ENCODE data around the gene CACHD1.

Gene CACHD1

DNA sequence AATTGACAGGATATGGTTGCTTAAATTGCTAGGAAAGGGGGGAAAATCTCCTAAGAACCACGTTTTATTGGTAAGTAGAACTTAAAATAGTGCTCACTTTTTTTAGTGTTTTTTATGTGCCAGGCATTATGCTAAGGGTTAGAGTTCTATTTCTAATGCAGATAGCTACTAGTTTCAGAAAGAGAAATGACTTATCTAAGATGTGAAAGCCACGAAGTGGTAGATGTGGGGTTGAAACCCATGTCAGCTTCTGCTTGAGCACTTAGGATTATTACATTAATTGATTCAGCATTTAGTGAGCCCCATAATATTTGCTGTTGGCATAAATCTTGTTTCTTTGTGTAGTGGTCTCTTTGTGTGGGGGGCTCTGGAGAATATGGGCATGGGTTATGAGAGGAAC, 24.7 kb downstream of the CACHD1 start:
- H4K20me1 ChIP-seq (ENCODE audit: low read depth, low read length), result no peaks in the 10 kb centered on the region
- H3K9me2 ChIP-seq (replicated peaks; ENCODE audit: insufficient read depth, low read length), result no peaks in the 10 kb centered on the region
- no peaks in the 10 kb centered on the region for H3K79me2 ChIP-seq (ENCODE audit: insufficient read depth, low read length)
- no peaks in the 10 kb centered on the region for H3K9me3 ChIP-seq (ENCODE audit: insufficient read depth, low read length)
- no peaks in the 10 kb centered on the region for H3K36me3 ChIP-seq (ENCODE audit: low read length)
- H3F3A ChIP-seq (ENCODE audit: insufficient read depth), result no peaks in the 10 kb centered on the region
- no peak overlapping the region for H3K9ac ChIP-seq (ENCODE audit: low read length)
- no peak overlapping the region for H3K27ac ChIP-seq (ENCODE audit: low read depth, low read length)
- no peak overlapping the region for H3K4me3 ChIP-seq (ENCODE audit: insufficient read depth, low read length, poor library complexity, severe bottlenecking)
- TF ChIP-seq EZH2phosphoT487 (conservative IDR thresholded peaks at IDR 0.05; ENCODE audit: low read length), result no peak
- TF ChIP-seq, protein P1, sequence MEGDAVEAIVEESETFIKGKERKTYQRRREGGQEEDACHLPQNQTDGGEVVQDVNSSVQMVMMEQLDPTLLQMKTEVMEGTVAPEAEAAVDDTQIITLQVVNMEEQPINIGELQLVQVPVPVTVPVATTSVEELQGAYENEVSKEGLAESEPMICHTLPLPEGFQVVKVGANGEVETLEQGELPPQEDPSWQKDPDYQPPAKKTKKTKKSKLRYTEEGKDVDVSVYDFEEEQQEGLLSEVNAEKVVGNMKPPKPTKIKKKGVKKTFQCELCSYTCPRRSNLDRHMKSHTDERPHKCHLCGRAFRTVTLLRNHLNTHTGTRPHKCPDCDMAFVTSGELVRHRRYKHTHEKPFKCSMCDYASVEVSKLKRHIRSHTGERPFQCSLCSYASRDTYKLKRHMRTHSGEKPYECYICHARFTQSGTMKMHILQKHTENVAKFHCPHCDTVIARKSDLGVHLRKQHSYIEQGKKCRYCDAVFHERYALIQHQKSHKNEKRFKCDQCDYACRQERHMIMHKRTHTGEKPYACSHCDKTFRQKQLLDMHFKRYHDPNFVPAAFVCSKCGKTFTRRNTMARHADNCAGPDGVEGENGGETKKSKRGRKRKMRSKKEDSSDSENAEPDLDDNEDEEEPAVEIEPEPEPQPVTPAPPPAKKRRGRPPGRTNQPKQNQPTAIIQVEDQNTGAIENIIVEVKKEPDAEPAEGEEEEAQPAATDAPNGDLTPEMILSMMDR (IDR thresholded peaks at IDR 0.05; ENCODE audit: insufficient read depth, low read length, poor library complexity, severe bottlenecking), result no peak
- no peak overlapping the region for H3K4me2 ChIP-seq (ENCODE audit: low read depth, low read length, poor library complexity, severe bottlenecking)
- H3K27me3 ChIP-seq (ENCODE audit: low read length), result no peaks in the 10 kb centered on the region
- H2AFZ ChIP-seq (ENCODE audit: low read depth, low read length, severe bottlenecking), result no peak overlapping the region

DNA sequence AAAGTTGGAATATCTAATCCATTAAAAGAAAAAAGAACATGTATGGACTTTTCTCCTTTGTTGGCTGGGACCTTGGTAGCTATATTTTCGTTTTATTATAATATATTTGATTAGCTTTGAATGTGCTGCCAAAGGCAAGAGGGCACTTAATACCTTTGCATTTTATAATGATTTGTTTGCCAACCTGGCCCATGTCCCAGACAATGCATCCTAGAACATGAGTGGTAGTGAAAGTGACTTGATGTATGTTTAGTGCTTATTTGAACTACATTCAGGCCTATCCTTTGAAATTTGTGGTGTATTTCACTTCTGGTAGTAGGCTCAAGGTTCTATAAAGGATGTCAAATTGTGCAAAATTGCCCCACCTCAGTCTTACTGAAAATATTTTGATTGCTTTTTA, 25.9 kb downstream of the CACHD1 start:
- Histone ChIP-seq H3K79me2 (ENCODE audit: insufficient read depth, low read length) (no peaks in the 10 kb centered on the region), H4K20me1 (ENCODE audit: low read depth, low read length) (no peaks in the 10 kb centered on the region), H3K4me3 (ENCODE audit: insufficient read depth, low read length, poor library complexity, severe bottlenecking) (no peak overlapping the region), H3K27ac (ENCODE audit: low read depth, low read length) (no peak overlapping the region), H3K9me2 (replicated peaks; ENCODE audit: insufficient read depth, low read length) (no peaks in the 10 kb centered on the region), H3F3A (ENCODE audit: insufficient read depth) (no peaks in the 10 kb centered on the region), H3K9me3 (ENCODE audit: insufficient read depth, low read length) (no peaks in the 10 kb centered on the region), H2AFZ (ENCODE audit: low read depth, low read length, severe bottlenecking) (no peak overlapping the region), H3K4me2 (ENCODE audit: low read depth, low read length, poor library complexity, severe bottlenecking) (no peak overlapping the region), H3K27me3 (ENCODE audit: low read length) (no peaks in the 10 kb centered on the region), H3K9ac (ENCODE audit: low read length) (no peak overlapping the region), H3K36me3 (ENCODE audit: low read length) (no peaks in the 10 kb centered on the region)
- TF ChIP-seq EZH2phosphoT487 (conservative IDR thresholded peaks at IDR 0.05; ENCODE audit: low read length), result no peak
- TF ChIP-seq, protein P1 (IDR thresholded peaks at IDR 0.05; ENCODE audit: insufficient read depth, low read length, poor library complexity, severe bottlenecking), result no peak

DNA sequence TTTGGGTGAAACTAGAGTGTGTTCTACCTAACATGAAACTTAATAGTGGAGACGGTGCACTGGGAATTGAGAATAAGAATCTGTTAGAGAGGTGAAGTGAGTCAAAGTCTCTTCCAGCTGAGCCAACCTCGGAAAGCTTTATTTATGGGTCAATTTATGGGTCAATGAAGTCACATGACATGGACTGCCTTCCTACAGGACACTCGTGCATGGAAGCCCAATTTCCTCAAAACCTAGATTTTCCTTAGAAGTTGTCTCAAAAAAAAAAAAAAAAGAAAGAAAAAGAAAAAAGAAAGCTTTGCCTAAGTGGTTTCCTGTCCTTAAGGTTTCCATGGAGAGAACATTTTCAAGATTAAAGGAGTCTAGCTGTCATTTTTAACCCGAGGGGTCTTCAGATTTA, 26.7 kb downstream of the CACHD1 start:
- Histone ChIP-seq H3K9ac (ENCODE audit: low read length) (no peak overlapping the region), H3F3A (ENCODE audit: insufficient read depth) (no peaks in the 10 kb centered on the region), H3K4me2 (ENCODE audit: low read depth, low read length, poor library complexity, severe bottlenecking) (no peak overlapping the region), H3K27me3 (ENCODE audit: low read length) (no peaks in the 10 kb centered on the region), H3K36me3 (ENCODE audit: low read length) (no peaks in the 10 kb centered on the region), H3K9me3 (ENCODE audit: insufficient read depth, low read length) (no peaks in the 10 kb centered on the region), H2AFZ (ENCODE audit: low read depth, low read length, severe bottlenecking) (no peak overlapping the region), H3K79me2 (ENCODE audit: insufficient read depth, low read length) (no peaks in the 10 kb centered on the region), H3K9me2 (replicated peaks; ENCODE audit: insufficient read depth, low read length) (no peaks in the 10 kb centered on the region), H3K27ac (ENCODE audit: low read depth, low read length) (no peak overlapping the region), H3K4me3 (ENCODE audit: insufficient read depth, low read length, poor library complexity, severe bottlenecking) (no peak overlapping the region), H4K20me1 (ENCODE audit: low read depth, low read length) (no peaks in the 10 kb centered on the region)
- no peak for TF ChIP-seq EZH2phosphoT487 (conservative IDR thresholded peaks at IDR 0.05; ENCODE audit: low read length)
- TF ChIP-seq, protein P1 (IDR thresholded peaks at IDR 0.05; ENCODE audit: insufficient read depth, low read length, poor library complexity, severe bottlenecking), result no peak

Measured in SU-DHL-6 (cell line).